ENCODE results near the gene MAGEB17.

DNA sequence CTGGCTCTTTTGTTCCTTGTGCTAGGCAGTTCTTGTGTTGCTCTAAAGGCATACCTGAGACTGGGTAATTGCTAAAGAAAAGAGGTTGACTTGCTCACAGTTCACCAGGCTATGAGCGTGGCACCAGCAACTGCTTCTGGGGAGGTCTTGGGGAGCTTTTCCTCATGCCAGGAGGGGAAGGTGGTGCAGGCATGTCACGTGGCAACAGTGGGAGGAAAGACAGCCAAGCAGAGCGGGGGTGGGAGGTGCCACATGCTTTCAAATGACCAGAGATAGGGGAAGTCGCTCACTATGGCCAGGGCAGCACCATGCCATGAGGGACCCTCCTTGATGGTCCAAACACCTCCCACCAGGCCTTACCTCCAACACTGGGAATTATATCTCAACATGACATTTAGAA lies 4.7 kb downstream of the MAGEB17 start:
- no peak for TF ChIP-seq ZNF274 (IDR thresholded peaks at IDR 0.05; ENCODE audit: low read depth, low read length)
- TF ChIP-seq YY1 (IDR thresholded peaks at IDR 0.05; ENCODE audit: insufficient read depth, insufficient read length) = no peak
